Activated CD8-positive, alpha-beta T cell treated with anti-CD3 and anti-CD28 coated beads for 36 hours (primary cell): ENCODE results near the gene THRB. TPM values are rescaled to one million over a fixed set of nuclear protein-coding genes. Genes with fewer than 3 reads are reported as not detected.

Experiments
- ATAC-seq: fragments of 200-7000 bp; cut with Tn5 transposase; one replicate; pipeline ENCODE4 v1.10.0; 2021; ENCODE audit warnings: mild to moderate bottlenecking, moderate library complexity
- CTCF ChIA-PET: fragments of 350-600 bp; sonication (Branson Sonifier 250); formaldehyde crosslinking; loops from one replicate; lab custom pipeline; 2021; ENCODE audit warnings: antibody characterized with exemption; lab: Charles Lee
- POLR2A ChIA-PET: fragments of 350-600 bp; sonication (Branson Sonifier 250); formaldehyde crosslinking; loops from one replicate; lab custom pipeline; 2021; ENCODE audit warnings: antibody characterized with exemption; lab: Charles Lee
- DNase-seq: peaks from one replicate; pipeline ENCODE4 v3.0.0-alpha.2; 2020
- H3K27ac Mint-ChIP-seq: one replicate; pipeline ENCODE4 v1.8.0; 2021; ENCODE audit warnings: mild to moderate bottlenecking, mixed read lengths
- H3K27me3 Mint-ChIP-seq: one replicate; pipeline ENCODE4 v1.8.0; 2021; ENCODE audit warnings: mixed read lengths
- H3K36me3 Mint-ChIP-seq: one replicate; pipeline ENCODE4 v1.8.0; 2021; ENCODE audit warnings: low read depth, mixed read lengths
- H3K4me1 Mint-ChIP-seq: one replicate; pipeline ENCODE4 v1.8.0; 2021; ENCODE audit warnings: low read depth, mixed read lengths
- H3K4me3 Mint-ChIP-seq: one replicate; pipeline ENCODE4 v1.8.0; 2021; ENCODE audit warnings: mild to moderate bottlenecking, moderate library complexity, mixed read lengths
- H3K9me3 Mint-ChIP-seq: one replicate; pipeline ENCODE4 v1.8.0; 2021; ENCODE audit warnings: mixed read lengths
- intact Hi-C: fragments of 100-400 bp; cut with micrococcal nuclease; formaldehyde crosslinking; loops from one replicate; pipeline ENCODE4 v1.10.0; 2022
- total RNA-seq, 2 experiments: library from RNA; stranded (reverse); gene quantifications; one replicate each; pipeline ENCODE4 v1.2.3, GENCODE V29; 2021
- TF ChIP-seq, protein P1 (sequence below): fragments of 200-600 bp; IDR thresholded peaks from one replicate; pipeline ENCODE4 v1.8.0; 2022; ENCODE audit warnings: antibody characterized with exemption, mild to moderate bottlenecking

The THRB gene
- total RNA-seq, 2 experiments from 2014 or later, result not detected

DNA sequence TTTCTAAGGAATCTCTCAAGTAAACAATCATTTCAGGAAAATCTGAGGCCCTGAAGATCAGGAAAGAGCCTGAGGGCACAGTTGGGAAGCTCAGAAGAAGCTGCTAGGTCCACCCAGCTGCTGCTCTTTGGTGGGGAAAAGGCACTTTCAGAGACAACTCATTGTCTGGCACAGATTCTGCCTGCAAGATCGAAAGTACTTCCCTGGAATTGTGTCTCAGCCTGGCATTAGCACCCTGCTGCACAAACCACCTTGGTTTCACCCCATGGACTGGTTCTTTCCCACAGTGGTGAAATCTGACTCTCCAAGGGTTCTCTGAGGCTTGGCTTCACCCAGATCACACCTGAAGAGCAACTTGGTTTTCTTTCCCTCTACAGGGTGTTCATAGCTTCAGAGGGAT lies 18.7 kb downstream of the THRB start:
- ATAC-seq (no peak), DNase-seq (no peak)
- Mint-ChIP-seq H3K36me3 (no peaks in the 10 kb centered on the region), H3K4me3 (no peak overlapping the region), H3K4me1 (no peaks in the 10 kb centered on the region), H3K27me3 (no peaks in the 10 kb centered on the region), H3K9me3 (no peaks in the 10 kb centered on the region), H3K27ac (no peak overlapping the region)
- ChIA-PET POLR2A (no interaction called here), CTCF (no interaction called here)
- TF ChIP-seq, protein P1, sequence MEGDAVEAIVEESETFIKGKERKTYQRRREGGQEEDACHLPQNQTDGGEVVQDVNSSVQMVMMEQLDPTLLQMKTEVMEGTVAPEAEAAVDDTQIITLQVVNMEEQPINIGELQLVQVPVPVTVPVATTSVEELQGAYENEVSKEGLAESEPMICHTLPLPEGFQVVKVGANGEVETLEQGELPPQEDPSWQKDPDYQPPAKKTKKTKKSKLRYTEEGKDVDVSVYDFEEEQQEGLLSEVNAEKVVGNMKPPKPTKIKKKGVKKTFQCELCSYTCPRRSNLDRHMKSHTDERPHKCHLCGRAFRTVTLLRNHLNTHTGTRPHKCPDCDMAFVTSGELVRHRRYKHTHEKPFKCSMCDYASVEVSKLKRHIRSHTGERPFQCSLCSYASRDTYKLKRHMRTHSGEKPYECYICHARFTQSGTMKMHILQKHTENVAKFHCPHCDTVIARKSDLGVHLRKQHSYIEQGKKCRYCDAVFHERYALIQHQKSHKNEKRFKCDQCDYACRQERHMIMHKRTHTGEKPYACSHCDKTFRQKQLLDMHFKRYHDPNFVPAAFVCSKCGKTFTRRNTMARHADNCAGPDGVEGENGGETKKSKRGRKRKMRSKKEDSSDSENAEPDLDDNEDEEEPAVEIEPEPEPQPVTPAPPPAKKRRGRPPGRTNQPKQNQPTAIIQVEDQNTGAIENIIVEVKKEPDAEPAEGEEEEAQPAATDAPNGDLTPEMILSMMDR, result no peak
- intact Hi-C loops, result no loop called here

DNA sequence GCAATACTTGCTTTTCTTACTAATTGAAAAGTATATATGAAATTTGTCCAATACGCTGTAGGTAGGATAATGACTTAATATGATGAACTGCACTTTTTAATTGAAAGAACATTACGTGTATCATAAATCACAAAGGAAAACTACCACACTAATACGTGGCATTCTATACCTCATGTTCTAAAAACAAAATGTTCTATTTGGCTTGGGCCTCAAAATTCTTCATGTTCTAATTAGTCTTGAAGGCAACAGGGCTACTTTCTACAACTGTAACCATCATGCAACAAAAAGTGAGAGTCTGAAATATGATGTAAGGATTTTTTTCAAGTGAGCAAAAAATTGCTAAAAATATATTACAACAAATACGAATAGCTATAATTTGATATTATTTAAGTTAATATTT lies 19.8 kb downstream of the THRB start:
- CTCF ChIA-PET, result no interaction called here

DNA sequence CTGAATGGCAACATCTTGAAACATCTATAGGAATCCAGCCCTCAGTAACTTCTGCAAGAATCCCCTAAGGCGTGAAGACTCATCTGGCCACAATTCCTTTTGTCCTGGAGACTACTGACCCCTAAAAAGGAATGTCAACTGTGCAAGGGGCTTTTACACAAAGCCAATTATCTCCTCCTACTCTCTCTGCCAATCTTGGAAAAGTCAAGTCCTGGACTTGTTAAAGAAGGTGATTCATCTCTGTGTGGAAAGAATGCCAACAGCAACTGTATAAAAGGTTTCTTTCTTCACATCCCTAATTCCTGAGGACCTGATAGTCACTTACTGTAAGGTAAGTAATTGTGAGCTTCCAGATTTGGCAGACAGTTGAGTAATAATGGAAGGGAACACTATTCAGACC lies 22.3 kb downstream of the THRB start:
- no peak for DNase-seq
- Mint-ChIP-seq H3K36me3 (no peaks in the 10 kb centered on the region), H3K9me3 (no peaks in the 10 kb centered on the region), H3K27me3 (no peaks in the 10 kb centered on the region), H3K27ac (no peak overlapping the region), H3K4me1 (no peaks in the 10 kb centered on the region), H3K4me3 (no peak overlapping the region)
- intact Hi-C loops, result no loop called here
- CTCF ChIA-PET, result no interaction called here
- no peak for ATAC-seq
- POLR2A ChIA-PET, result no interaction called here
- TF ChIP-seq, protein P1, result no peak

More for the DNA sequence above, 19.8 kb downstream of the THRB start:
- ATAC-seq (no peak), DNase-seq (no peak)
- Mint-ChIP-seq H3K4me1 (no peaks in the 10 kb centered on the region), H3K4me3 (no peak overlapping the region), H3K27me3 (no peaks in the 10 kb centered on the region), H3K9me3 (no peaks in the 10 kb centered on the region), H3K27ac (no peak overlapping the region), H3K36me3 (no peaks in the 10 kb centered on the region)
- POLR2A ChIA-PET, result no interaction called here
- intact Hi-C loops, result no loop called here
- TF ChIP-seq, protein P1, result no peak

DNA sequence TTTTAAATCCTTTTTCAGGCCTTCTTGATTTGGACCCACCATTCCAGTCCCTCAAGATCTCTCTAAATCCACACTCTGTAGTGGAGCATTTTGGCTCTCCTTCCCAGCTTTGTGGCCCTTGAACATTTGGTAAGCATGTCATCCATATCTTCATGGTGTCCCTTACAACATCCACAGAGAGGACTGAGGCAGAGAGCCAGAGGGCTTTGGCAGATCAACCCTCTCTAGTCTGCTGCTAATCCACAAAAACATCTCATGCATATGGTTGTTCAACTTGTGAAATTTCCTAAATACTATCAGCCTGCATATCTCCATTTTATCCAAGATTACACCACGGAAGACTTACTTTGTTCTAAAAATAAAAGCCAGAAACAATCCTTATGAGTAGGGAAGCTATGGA lies 23.2 kb downstream of the THRB start:
- intact Hi-C loops, result no loop called here
- CTCF ChIA-PET, result no interaction called here
- Mint-ChIP-seq H3K27ac (no peak overlapping the region), H3K9me3 (no peaks in the 10 kb centered on the region), H3K36me3 (no peaks in the 10 kb centered on the region), H3K4me3 (no peak overlapping the region), H3K27me3 (no peaks in the 10 kb centered on the region), H3K4me1 (no peaks in the 10 kb centered on the region)
- TF ChIP-seq, protein P1, result no peak
- DNase-seq (no peak), ATAC-seq (no peak)
- POLR2A ChIA-PET, result no interaction called here

DNA sequence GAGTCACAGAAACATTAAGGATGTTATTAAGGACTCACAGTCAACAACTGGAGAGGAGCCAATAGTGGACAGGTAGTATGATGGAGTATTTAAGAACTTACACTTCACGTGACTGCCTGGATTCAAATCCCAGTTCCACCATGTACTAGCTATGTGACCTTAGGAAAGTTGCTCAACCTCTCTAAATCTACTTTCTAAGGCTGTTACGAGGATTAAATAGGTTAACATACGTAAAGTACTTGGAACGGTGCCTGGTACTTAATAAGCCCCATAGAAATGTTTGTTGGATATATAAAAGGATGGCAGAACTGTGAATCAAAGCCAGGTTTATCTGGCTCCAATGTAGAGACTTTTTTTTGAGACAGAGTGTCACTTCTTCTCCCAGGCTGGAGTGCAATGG lies 24.4 kb downstream of the THRB start:
- H3K36me3 Mint-ChIP-seq, result no peaks in the 10 kb centered on the region
- ChIA-PET CTCF (no interaction called here), POLR2A (no interaction called here)
- no peak for DNase-seq
- TF ChIP-seq, protein P1, result no peak
- intact Hi-C loops, result no loop called here
- ATAC-seq, result no peak
- no peaks in the 10 kb centered on the region for H3K9me3 Mint-ChIP-seq
- H3K27me3 Mint-ChIP-seq, result no peaks in the 10 kb centered on the region
- H3K4me1 Mint-ChIP-seq, result no peaks in the 10 kb centered on the region
- no peak overlapping the region for H3K4me3 Mint-ChIP-seq
- H3K27ac Mint-ChIP-seq, result no peak overlapping the region
